ENCODE results near the gene MCTP2. TPM values are rescaled to one million over a fixed set of nuclear protein-coding genes. Genes with fewer than 3 reads are reported as not detected.

Gene MCTP2
- polyA plus RNA-seq, 1 experiment, result 9.5 TPM

DNA sequence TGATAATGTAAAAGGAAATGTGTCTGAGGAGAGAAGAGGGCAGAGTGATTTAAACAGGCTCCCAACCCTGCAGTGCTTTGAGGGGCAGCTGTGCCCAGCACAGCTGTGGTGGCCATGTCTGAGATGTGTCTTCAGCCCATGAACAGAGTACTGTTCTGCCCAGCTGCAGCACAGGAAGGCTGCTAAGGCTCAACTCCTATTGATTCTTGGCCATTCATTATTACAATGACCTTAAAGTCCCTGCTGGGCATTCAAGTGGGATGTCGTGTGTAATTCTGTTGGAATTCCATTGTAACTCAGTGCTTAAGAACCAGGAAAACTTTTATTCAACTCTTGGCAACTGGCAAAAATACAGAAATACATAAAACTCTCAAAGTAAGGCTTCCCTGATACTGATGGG is 229.3 kb downstream of the MCTP2 start:
- H3K27me3 ChIP-seq (ENCODE audit: control insufficient read depth, insufficient read depth, low read length), result no peaks in the 10 kb centered on the region
- DNase-seq (ENCODE audit: low read depth), result no peak
- ChIA-PET POLR2A (no interaction called here), CTCF (no interaction called here)
- no peaks in the 10 kb centered on the region for H3K36me3 ChIP-seq (ENCODE audit: control insufficient read depth, insufficient read depth, low read length)
- H3K4me3 ChIP-seq (ENCODE audit: low read depth, low read length), result no peak overlapping the region
- no peak for TF ChIP-seq CTCF (IDR thresholded peaks at IDR 0.05; ENCODE audit: insufficient read depth, low read depth, low read length)

DNA sequence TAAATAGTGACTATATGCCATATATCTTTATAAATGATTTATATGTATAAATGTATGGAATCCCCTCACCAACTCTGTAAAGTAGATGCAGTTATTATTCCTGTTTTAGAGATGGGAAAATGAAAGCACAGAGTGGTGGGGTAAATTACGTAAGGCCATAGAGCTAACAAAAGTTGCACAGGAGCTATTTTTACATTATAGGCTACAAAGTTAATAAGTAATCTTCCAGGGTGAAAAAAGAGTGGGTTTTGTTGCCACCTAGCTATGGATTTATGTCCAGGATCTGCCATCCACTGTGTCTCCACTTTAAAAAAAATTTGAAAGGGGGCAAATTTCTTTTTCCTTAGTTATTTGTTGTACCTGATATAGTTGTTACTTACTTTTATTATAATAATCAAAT is 235.7 kb downstream of the MCTP2 start:
- CTCF ChIA-PET, result interaction anchor here (0.6 kb wide), 1 partner anchor 23 kb away, joined by 3 read pairs; no protein-coding TSS in a partner anchor
- H3K4me3 ChIP-seq (ENCODE audit: low read depth, low read length), result no peak overlapping the region
- TF ChIP-seq CTCF (IDR thresholded peaks at IDR 0.05; ENCODE audit: insufficient read depth, low read depth, low read length), result no peak
- DNase-seq (ENCODE audit: low read depth), result no peak
- no peaks in the 10 kb centered on the region for H3K27me3 ChIP-seq (ENCODE audit: control insufficient read depth, insufficient read depth, low read length)
- H3K36me3 ChIP-seq (ENCODE audit: control insufficient read depth, insufficient read depth, low read length), result no peaks in the 10 kb centered on the region
- POLR2A ChIA-PET, result no interaction called here

DNA sequence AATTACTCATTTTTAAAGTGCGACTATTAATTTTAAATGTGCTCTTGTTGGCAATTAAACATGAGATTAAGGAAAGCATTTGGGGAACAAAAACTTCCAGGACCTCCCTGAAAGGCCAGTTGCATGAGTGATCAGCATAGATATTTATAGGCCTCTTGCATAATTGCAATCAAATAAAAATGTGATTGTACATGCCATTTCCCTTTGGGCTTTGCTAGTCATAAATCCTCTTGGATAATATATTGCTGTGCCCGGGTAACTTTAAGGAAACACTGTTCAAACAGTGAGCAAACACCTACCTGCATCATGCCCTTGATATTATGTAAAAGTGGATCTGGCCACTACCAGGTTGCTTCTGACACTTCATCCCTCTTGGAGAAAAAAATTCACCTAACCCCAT is 239.1 kb downstream of the MCTP2 start:
- no peak for TF ChIP-seq CTCF (IDR thresholded peaks at IDR 0.05; ENCODE audit: insufficient read depth, low read depth, low read length)
- H3K36me3 ChIP-seq (ENCODE audit: control insufficient read depth, insufficient read depth, low read length), result no peaks in the 10 kb centered on the region
- POLR2A ChIA-PET, result no interaction called here
- no peak overlapping the region for H3K4me3 ChIP-seq (ENCODE audit: low read depth, low read length)
- no peaks in the 10 kb centered on the region for H3K27me3 ChIP-seq (ENCODE audit: control insufficient read depth, insufficient read depth, low read length)
- no peak for DNase-seq (ENCODE audit: low read depth)
- CTCF ChIA-PET, result no interaction called here

DNA sequence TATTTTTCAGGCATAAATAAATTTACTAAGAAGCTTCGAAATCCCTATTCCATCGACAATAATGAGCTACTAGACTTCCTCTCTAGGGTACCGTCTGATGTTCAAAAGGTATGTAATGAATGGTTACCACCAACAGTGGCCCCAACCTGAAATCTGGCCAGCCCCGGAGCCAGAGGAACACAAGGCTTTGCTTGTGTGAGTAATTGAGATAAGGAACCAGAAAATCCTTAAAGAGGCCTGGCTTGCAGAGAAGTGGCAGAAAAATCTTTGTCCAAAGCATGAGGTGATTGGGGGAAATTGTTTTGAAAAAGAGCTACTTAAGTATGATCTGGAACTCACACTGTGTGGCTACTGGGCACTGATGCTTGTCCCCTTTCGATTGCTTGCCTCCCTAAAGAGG is 245.3 kb downstream of the MCTP2 start:
- CTCF ChIA-PET, result interaction anchor here (1.3 kb wide), 1 partner anchor 32 kb away, joined by 3 read pairs; no protein-coding TSS in a partner anchor
- TF ChIP-seq CTCF (IDR thresholded peaks at IDR 0.05; ENCODE audit: insufficient read depth, low read depth, low read length), result no peak
- POLR2A ChIA-PET, result no interaction called here
- no peaks in the 10 kb centered on the region for H3K27me3 ChIP-seq (ENCODE audit: control insufficient read depth, insufficient read depth, low read length)
- no peaks in the 10 kb centered on the region for H3K36me3 ChIP-seq (ENCODE audit: control insufficient read depth, insufficient read depth, low read length)
- DNase-seq (ENCODE audit: low read depth), result no peak
- H3K4me3 ChIP-seq (ENCODE audit: low read depth, low read length), result no peak overlapping the region

- Histone ChIP-seq H3K4me3 (ENCODE audit: low read depth, low read length) (no peak overlapping the region), H3K27me3 (ENCODE audit: control insufficient read depth, insufficient read depth, low read length) (no peaks in the 10 kb centered on the region), H3K36me3 (ENCODE audit: control insufficient read depth, insufficient read depth, low read length) (no peaks in the 10 kb centered on the region)
- no peak for TF ChIP-seq CTCF (IDR thresholded peaks at IDR 0.05; ENCODE audit: insufficient read depth, low read depth, low read length)
- ChIA-PET CTCF (interaction anchor here (1.3 kb wide), 1 partner anchor 30 kb away, joined by 3 read pairs; no protein-coding TSS in a partner anchor), POLR2A (no interaction called here)
- DNase-seq (ENCODE audit: low read depth), result no peak
These were observed 246.7 kb downstream of the MCTP2 start for GRCh38 chr15:94477913-94478553.

Measured in BJ (cell line).